Mesenchymal stem cell (in vitro differentiated cells and primary cell): ENCODE data around the gene PLPP2.

Experiments used
- DNase-seq: peaks from one replicate; pipeline ENCODE4 v3.0.0-alpha.2; 2013
- H2AFZ ChIP-seq: one replicate; pipeline ENCODE4 v1.6.1; 2013; ENCODE audit warnings: low read depth, mild to moderate bottlenecking, control low read depth, inconsistent platforms, low read length, moderate library complexity
- H2AK5ac ChIP-seq: 2 replicates; pipeline ENCODE4 v1.6.1; 2013; ENCODE audit warnings: low read length, moderate library complexity, mild to moderate bottlenecking, inconsistent platforms; ENCODE audit not compliant: severe bottlenecking
- H2BK120ac ChIP-seq: one replicate; pipeline ENCODE4 v1.6.1; 2013; ENCODE audit warnings: low read depth, mild to moderate bottlenecking, inconsistent platforms, low read length, moderate library complexity
- H2BK12ac ChIP-seq, 2 experiments: one replicate each; pipeline ENCODE4 v1.6.1; 2013; ENCODE audit warnings: inconsistent platforms in 2 of 2, low read length in 2 of 2, mild to moderate bottlenecking in 2 of 2, moderate library complexity in 2 of 2, control low read depth in 1 of 2
- H2BK15ac ChIP-seq: one replicate; pipeline ENCODE4 v1.6.1; 2013; ENCODE audit warnings: mild to moderate bottlenecking, low read depth, inconsistent platforms; ENCODE audit not compliant: poor library complexity, severe bottlenecking
- H2BK5ac ChIP-seq: 2 replicates; pipeline ENCODE4 v1.6.1; 2013; ENCODE audit warnings: low read depth, mild to moderate bottlenecking, low read length, control low read depth, inconsistent platforms; ENCODE audit not compliant: poor library complexity, severe bottlenecking
- H3K14ac ChIP-seq, 2 experiments: one replicate each; pipeline ENCODE4 v1.6.1; 2013; ENCODE audit warnings: inconsistent platforms in 2 of 2, low read length in 2 of 2, control low read depth in 1 of 2, mild to moderate bottlenecking in 1 of 2, moderate library complexity in 1 of 2
- H3K18ac ChIP-seq, 2 experiments: one replicate each; pipeline ENCODE4 v1.6.1; 2013; ENCODE audit warnings: inconsistent platforms in 2 of 2, low read length in 2 of 2, control low read depth in 1 of 2, low read depth in 1 of 2, mild to moderate bottlenecking in 1 of 2
- H3K23ac ChIP-seq, 2 experiments: one replicate each; pipeline ENCODE4 v1.6.1; 2013; ENCODE audit warnings: inconsistent platforms in 2 of 2, low read length in 2 of 2, mild to moderate bottlenecking in 2 of 2, moderate library complexity in 2 of 2, control low read depth in 1 of 2
- H3K27ac ChIP-seq: 2 replicates; pipeline ENCODE4 v1.5.1; 2013; ENCODE audit warnings: mild to moderate bottlenecking, moderate library complexity, low read length, control low read depth, inconsistent platforms; ENCODE audit not compliant: poor library complexity, severe bottlenecking
- H3K27me3 ChIP-seq, 2 experiments: 2 replicates each; pipeline versions ENCODE4 v1.6.1 to v1.7.0; 2013; ENCODE audit warnings: low read length in 2 of 2, mild to moderate bottlenecking in 2 of 2, moderate library complexity in 2 of 2, control low read depth in 1 of 2, inconsistent platforms in 1 of 2; ENCODE audit not compliant: control insufficient read depth in 1 of 2, insufficient read depth in 1 of 2
- H3K36me3 ChIP-seq, 2 experiments: 2 replicates each; pipeline versions ENCODE4 v1.6.1 to v1.7.0; 2013; ENCODE audit warnings: low read length in 2 of 2, control low read depth in 1 of 2, inconsistent platforms in 1 of 2, low read depth in 1 of 2, mild to moderate bottlenecking in 1 of 2; ENCODE audit not compliant: insufficient read depth in 2 of 2, control insufficient read depth in 1 of 2
- H3K4ac ChIP-seq, 2 experiments: one replicate each; pipeline ENCODE4 v1.6.1; 2013; ENCODE audit warnings: inconsistent platforms in 2 of 2, low read length in 2 of 2, mild to moderate bottlenecking in 2 of 2, moderate library complexity in 2 of 2, control low read depth in 1 of 2, low read depth in 1 of 2
- H3K4me1 ChIP-seq: 2 replicates; pipeline ENCODE4 v1.6.1; 2013; ENCODE audit warnings: low read depth, low read length, control low read depth; ENCODE audit not compliant: control insufficient read depth, insufficient read depth
- H3K4me2 ChIP-seq: 2 replicates; pipeline ENCODE4 v1.6.1; 2013; ENCODE audit warnings: low read length, mild to moderate bottlenecking, inconsistent platforms; ENCODE audit not compliant: poor library complexity, severe bottlenecking
- H3K4me3 ChIP-seq, 2 experiments: 2 replicates each; pipeline versions ENCODE4 v1.5.1 to v1.7.0; 2013; ENCODE audit warnings: low read length in 2 of 2, mild to moderate bottlenecking in 2 of 2, control low read depth in 1 of 2, low read depth in 1 of 2; ENCODE audit not compliant: insufficient read depth in 1 of 2
- H3K79me1 ChIP-seq: replicated peaks from 2 replicates; pipeline ENCODE4 v1.6.1; 2013; ENCODE audit warnings: mild to moderate bottlenecking, control low read depth, low read length, inconsistent platforms; ENCODE audit not compliant: poor library complexity, severe bottlenecking
- H3K9ac ChIP-seq: 2 replicates; pipeline ENCODE4 v1.7.0; 2013; ENCODE audit warnings: mild to moderate bottlenecking, low read length, moderate library complexity
- H3K9me3 ChIP-seq: 2 replicates; pipeline ENCODE4 v1.7.0; 2013; ENCODE audit warnings: mild to moderate bottlenecking, low read length; ENCODE audit not compliant: control insufficient read depth
- H4K8ac ChIP-seq: one replicate; pipeline ENCODE4 v1.6.1; 2013; ENCODE audit warnings: inconsistent platforms, mild to moderate bottlenecking, low read length, moderate library complexity
- H4K91ac ChIP-seq: one replicate; pipeline ENCODE4 v1.6.1; 2013; ENCODE audit warnings: mild to moderate bottlenecking, low read length, inconsistent platforms
- WGBS: methylation state at CpG from one replicate; pipeline ENCODE4 v1.1.7; 2013; ENCODE audit warnings: mixed read lengths; 5-methylcytosine and 5-hydroxymethylcytosine counted together

PLPP2 gene

DNA sequence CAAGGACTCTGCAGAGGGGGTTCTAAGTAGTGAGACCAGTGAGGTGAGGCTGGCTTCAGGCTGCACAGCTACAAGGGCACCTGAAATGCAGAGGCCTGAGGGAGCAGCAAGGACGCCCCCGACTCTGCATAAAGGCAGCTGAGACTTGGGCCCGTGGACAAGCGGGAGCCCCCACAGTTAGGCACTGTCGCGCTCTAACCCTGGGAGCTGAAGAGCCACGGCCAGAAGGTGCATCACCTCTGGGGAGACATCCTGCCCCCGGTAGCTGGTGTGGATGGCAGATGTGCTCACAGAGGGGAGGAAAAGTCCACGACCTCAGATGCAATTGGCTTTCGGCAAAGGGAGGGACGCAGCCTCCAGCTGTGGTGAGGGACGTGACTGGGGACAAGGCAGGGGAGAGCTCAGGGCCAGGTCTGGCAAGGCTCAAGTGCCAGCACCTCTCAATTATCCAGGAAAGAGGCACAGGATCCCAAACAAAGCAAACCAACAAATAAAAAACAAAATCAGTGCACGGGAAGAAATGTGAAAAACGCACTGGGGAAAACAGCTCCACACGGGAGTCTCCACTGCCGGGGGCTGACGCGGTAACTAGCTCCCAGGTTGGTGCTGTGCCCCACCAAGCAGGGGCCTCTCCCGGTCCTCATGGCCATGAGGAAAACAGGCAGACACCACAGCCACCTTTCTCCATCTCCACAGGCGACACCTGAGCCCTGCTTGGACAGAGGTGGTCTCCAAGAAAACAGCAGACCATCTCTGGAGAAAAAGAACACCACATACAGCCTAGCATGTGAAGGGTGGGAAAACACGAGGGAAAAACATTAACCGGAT lies 23.0 kb upstream of the PLPP2 start:
- WGBS = 98% methylated on average over 21 of the region's 22 CpGs
- Histone ChIP-seq H2BK12ac (no peak overlapping the region), H3K14ac (no peak overlapping the region), H3K18ac (no peak overlapping the region), H3K4me3 (no peak overlapping the region), H3K79me1 (peaks cover 54% of the 10 kb centered on the region), H2BK120ac (no peak overlapping the region), H3K27me3 (no peaks in the 10 kb centered on the region), H3K23ac (no peak overlapping the region), H3K36me3 (peaks cover 56 to 69% of the 10 kb centered on the region in 2 experiments), H2BK15ac (no peak overlapping the region), H3K4me2 (no peak overlapping the region), H3K4ac (no peak overlapping the region), H3K9ac (no peak overlapping the region), H3K4me1 (no peaks in the 10 kb centered on the region), H3K27ac (no peak overlapping the region), H4K91ac (no peak overlapping the region), H3K9me3 (no peaks in the 10 kb centered on the region), H2BK5ac (no peak overlapping the region), H2AK5ac (no peak overlapping the region), H2AFZ (no peak overlapping the region), H4K8ac (no peak overlapping the region)
- DNase-seq = no peak

GRCh38 chr19:313169-313987 lies 22.2 kb upstream of the PLPP2 start:
- H3K27ac ChIP-seq = no peak overlapping the region
- no peak overlapping the region for H3K18ac ChIP-seq
- H3K4me1 ChIP-seq = no peaks in the 10 kb centered on the region
- no peak overlapping the region for H3K4ac ChIP-seq
- H3K4me2 ChIP-seq = no peak overlapping the region
- DNase-seq = no peak
- H3K27me3 ChIP-seq = no peaks in the 10 kb centered on the region
- H2BK12ac ChIP-seq = no peak overlapping the region
- H4K91ac ChIP-seq = no peak overlapping the region
- H3K23ac ChIP-seq = no peak overlapping the region
- H2BK120ac ChIP-seq = no peak overlapping the region
- H3K4me3 ChIP-seq = no peak overlapping the region
- peaks cover 59% of the 10 kb centered on the region for H3K79me1 ChIP-seq
- H3K36me3 ChIP-seq = peaks cover 56 to 74% of the 10 kb centered on the region in 2 experiments
- WGBS = 94% methylated on average over 23 of the region's 23 CpGs
- no peak overlapping the region for H2BK5ac ChIP-seq
- H3K9ac ChIP-seq = no peak overlapping the region
- H2AK5ac ChIP-seq = no peak overlapping the region
- H2BK15ac ChIP-seq = no peak overlapping the region
- H3K14ac ChIP-seq = no peak overlapping the region
- no peak overlapping the region for H2AFZ ChIP-seq
- H4K8ac ChIP-seq = no peak overlapping the region
- H3K9me3 ChIP-seq = no peaks in the 10 kb centered on the region

DNA sequence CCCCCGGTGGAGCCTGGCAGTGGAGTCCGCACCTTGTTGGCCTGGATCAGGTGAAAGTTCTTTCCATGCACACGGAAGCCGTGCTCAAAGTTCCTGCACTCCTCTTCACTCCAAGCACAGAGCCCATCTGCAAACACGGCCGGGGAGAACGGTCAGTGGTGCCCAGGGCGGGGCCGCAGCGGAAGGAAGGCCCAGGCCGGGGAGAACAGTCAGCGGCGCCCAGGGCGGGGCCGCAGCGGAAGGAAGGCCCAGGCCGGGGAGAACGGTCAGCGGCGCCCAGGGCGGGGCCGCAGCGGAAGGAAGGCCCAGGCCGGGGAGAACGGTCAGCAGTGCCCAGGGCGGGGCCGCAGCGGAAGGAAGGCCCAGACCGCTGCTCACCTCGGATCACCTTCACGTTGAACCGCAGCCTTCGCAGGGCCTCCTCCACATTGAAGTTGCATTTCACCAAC lies 20.6 kb upstream of the PLPP2 start:
- H3K9me3 ChIP-seq = no peaks in the 10 kb centered on the region
- no peak overlapping the region for H2AK5ac ChIP-seq
- H3K36me3 ChIP-seq = peaks cover 61 to 83% of the 10 kb centered on the region in 2 experiments
- H3K4ac ChIP-seq = no peak overlapping the region
- H3K18ac ChIP-seq = no peak overlapping the region
- H3K27ac ChIP-seq = no peak overlapping the region
- no peak overlapping the region for H3K4me3 ChIP-seq
- H3K9ac ChIP-seq = no peak overlapping the region
- H2AFZ ChIP-seq = no peak overlapping the region
- no peak overlapping the region for H2BK120ac ChIP-seq
- H3K4me2 ChIP-seq = no peak overlapping the region
- H3K27me3 ChIP-seq = no peaks in the 10 kb centered on the region
- no peak overlapping the region for H4K91ac ChIP-seq
- H4K8ac ChIP-seq = no peak overlapping the region
- H3K23ac ChIP-seq = no peak overlapping the region
- no peak overlapping the region for H2BK12ac ChIP-seq
- no peak overlapping the region for H3K14ac ChIP-seq
- no peaks in the 10 kb centered on the region for H3K4me1 ChIP-seq
- H3K79me1 ChIP-seq = peaks cover 67% of the 10 kb centered on the region
- DNase-seq = no peak
- no peak overlapping the region for H2BK5ac ChIP-seq
- no peak overlapping the region for H2BK15ac ChIP-seq
- 99% methylated on average over 33 of the region's 33 CpGs for WGBS
